ENCODE results near the gene IL13. TPM values are rescaled to one million over a fixed set of nuclear protein-coding genes. Genes with fewer than 3 reads are reported as not detected.

IL13 gene
- total and polyA plus RNA-seq, 2 donors (not counting 3 experiments of a cell fraction or from before 2014, with no cell fraction given): 0.06 TPM; not detected in 1

- Histone ChIP-seq H4K20me1 (replicated peaks; ENCODE audit: control insufficient read depth, extremely low read depth, insufficient read depth, low read length) (no peaks in the 10 kb centered on the region), H3K36me3 (ENCODE audit: control insufficient read depth in 2 of 2, extremely low read depth in 1 of 2, insufficient read depth in 2 of 2, low read length in 2 of 2) (no peaks in the 10 kb centered on the region), H3K9me3 (replicated peaks; ENCODE audit: control insufficient read depth, insufficient read depth, low read length) (no peaks in the 10 kb centered on the region), H3K9me1 (replicated peaks; ENCODE audit: control insufficient read depth, extremely low read depth, insufficient read depth, low read length) (no peaks in the 10 kb centered on the region), H2AFZ (ENCODE audit: low read depth, low read length) (no peak overlapping the region), H3K4me3 (replicated peaks in 1 of 3; ENCODE audit: insufficient read depth in 1 of 3, low read depth in 1 of 3, low read length in 3 of 3) (no peak overlapping the region), H3K27me3 (ENCODE audit: control insufficient read depth in 2 of 2, insufficient read depth in 2 of 2, low read length in 2 of 2) (no peaks in the 10 kb centered on the region), H3K4me1 (ENCODE audit: control insufficient read depth, extremely low read depth, insufficient read depth, low read length) (no peaks in the 10 kb centered on the region), H3K27ac (ENCODE audit: insufficient read depth, low read depth, low read length) (no peak overlapping the region), H3K4me2 (ENCODE audit: insufficient read depth, low read length) (no peak overlapping the region), H3K79me2 (ENCODE audit: control insufficient read depth, insufficient read depth, low read length) (no peaks in the 10 kb centered on the region), H3K9ac (replicated peaks; ENCODE audit: extremely low read depth, insufficient read depth, low read length) (no peak overlapping the region)
- DNase-seq (ENCODE audit: low read depth, low spot score): no peak
- TF ChIP-seq CTCF (IDR thresholded peaks at IDR 0.05; ENCODE audit: extremely low read depth in 1 of 2, insufficient read depth in 1 of 2, low read depth in 1 of 2, low read length in 2 of 2) (no peak), POLR2AphosphoS5 (IDR thresholded peaks at IDR 0.05; ENCODE audit: insufficient read depth, low read depth, low read length) (no peak), EZH2 (IDR thresholded peaks at IDR 0.05; ENCODE audit: borderline replicate concordance, low read depth, low read length, severe bottlenecking) (no peak), GATA2 (IDR thresholded peaks at IDR 0.05; ENCODE audit: insufficient read depth, insufficient read length, low read depth, low read length) (no peak), MYC (IDR thresholded peaks at IDR 0.05; ENCODE audit: low read depth, low read length) (no peak), FOS (IDR thresholded peaks at IDR 0.05; ENCODE audit: borderline replicate concordance, insufficient read depth, low read length) (no peak), MAX (IDR thresholded peaks at IDR 0.05; ENCODE audit: insufficient read depth, insufficient read length) (no peak), POLR2A (IDR thresholded peaks at IDR 0.05; ENCODE audit: low read depth, low read length) (no peak), JUN (IDR thresholded peaks at IDR 0.05; ENCODE audit: borderline replicate concordance, insufficient read depth, insufficient read length, low read depth) (no peak)
- BruUV-seq (replicated peaks): no TSS peak
- intact Hi-C loops (cut with micrococcal nuclease): no loop called here
- ChIA-PET CTCF (no interaction called here), POLR2A (no interaction called here)
- dilution Hi-C loops (cut with MboI; ENCODE audit: extremely low pct_ligation_motif_present, low sequenced_read_pairs): no loop called here
- no peak for FAIRE-seq
These were observed 38.0 kb downstream of the IL13 start for GRCh38 chr5:132695956-132696355.
